ENCODE measurements around the gene CDHR2. TPM values are rescaled to one million over a fixed set of nuclear protein-coding genes. Genes with fewer than 3 reads are reported as not detected.

The CDHR2 gene
- total RNA-seq, 4 donors from 2014 or later = 0.10 to 0.23 TPM; not detected in 2

DNA sequence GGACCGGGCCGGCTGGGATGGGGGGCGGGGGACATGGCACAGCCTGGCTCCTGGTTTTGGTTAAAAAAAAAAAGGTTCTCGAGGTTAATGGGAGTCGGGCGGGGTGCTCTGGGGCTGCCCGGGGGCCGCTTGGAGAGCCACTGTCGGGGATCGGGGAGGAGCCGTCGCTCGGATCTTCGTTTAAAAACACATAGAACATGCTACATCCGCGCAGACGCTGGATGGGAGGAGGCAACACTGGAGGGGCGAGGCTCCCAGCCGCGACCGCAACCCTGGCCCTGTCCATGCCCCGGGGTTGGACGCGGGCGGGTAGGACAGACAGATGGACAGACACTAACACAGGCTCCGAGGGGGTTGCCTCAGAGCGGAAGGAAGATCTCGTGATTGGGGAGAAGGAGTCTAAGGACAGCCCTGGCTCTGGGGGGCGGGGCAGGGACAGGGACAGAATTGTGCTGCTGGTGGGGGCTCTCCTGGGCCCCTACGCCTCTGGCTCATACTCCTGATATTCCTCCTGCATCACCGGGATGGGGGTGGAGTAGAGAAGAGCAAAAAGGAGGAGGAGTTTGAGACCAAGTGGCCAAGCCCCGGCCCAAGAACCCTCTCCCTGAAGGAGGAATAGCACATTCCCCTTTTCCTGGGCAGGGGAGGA is 71.3 kb downstream of the CDHR2 start:
- no peak for TF ChIP-seq POLR2AphosphoS5 (IDR thresholded peaks at IDR 0.05)
- no peak for TF ChIP-seq EP300 (IDR thresholded peaks at IDR 0.05)
- TF ChIP-seq, protein P1, sequence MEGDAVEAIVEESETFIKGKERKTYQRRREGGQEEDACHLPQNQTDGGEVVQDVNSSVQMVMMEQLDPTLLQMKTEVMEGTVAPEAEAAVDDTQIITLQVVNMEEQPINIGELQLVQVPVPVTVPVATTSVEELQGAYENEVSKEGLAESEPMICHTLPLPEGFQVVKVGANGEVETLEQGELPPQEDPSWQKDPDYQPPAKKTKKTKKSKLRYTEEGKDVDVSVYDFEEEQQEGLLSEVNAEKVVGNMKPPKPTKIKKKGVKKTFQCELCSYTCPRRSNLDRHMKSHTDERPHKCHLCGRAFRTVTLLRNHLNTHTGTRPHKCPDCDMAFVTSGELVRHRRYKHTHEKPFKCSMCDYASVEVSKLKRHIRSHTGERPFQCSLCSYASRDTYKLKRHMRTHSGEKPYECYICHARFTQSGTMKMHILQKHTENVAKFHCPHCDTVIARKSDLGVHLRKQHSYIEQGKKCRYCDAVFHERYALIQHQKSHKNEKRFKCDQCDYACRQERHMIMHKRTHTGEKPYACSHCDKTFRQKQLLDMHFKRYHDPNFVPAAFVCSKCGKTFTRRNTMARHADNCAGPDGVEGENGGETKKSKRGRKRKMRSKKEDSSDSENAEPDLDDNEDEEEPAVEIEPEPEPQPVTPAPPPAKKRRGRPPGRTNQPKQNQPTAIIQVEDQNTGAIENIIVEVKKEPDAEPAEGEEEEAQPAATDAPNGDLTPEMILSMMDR (IDR thresholded peaks at IDR 0.05) = no peak
- TF ChIP-seq POLR2A (IDR thresholded peaks at IDR 0.05) = no peak
- H3K27ac ChIP-seq = no peak overlapping the region
- H3K4me1 ChIP-seq = peaks cover 19% of the 10 kb centered on the region
- H3K9me3 ChIP-seq = no peaks in the 10 kb centered on the region
- H3K4me3 ChIP-seq = no peak overlapping the region
- H3K36me3 ChIP-seq = no peaks in the 10 kb centered on the region
- peaks cover 89% of the 10 kb centered on the region for H3K27me3 ChIP-seq
- no peak for DNase-seq (ENCODE audit: low spot score in 2 of 2)
- WGBS = 3% methylated on average over 25 of the region's 32 CpGs

DNA sequence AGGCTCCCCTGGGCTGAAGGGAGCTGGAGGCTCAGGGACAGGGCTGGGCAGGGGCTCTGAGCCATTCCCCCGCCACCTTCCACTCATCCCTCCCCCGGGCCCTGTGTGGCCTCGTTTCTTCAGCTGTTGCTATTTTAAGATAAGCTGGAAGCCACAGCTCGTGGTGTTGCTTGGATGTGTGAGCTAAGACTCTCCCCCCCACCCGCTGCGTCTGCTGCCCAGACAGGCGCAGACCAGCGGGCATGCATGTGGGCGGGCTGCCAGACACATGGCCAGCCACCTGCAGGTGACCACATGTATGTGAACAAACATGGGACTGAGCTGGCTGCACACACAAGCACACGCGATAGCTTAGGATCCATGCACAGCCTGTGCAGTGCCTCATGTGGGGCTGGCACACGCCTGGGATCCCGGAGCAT is 72.5 kb downstream of the CDHR2 start:
- Histone ChIP-seq H3K4me1 (peaks cover 22% of the 10 kb centered on the region), H3K27me3 (peaks cover 87% of the 10 kb centered on the region), H3K9me3 (no peaks in the 10 kb centered on the region), H3K36me3 (no peaks in the 10 kb centered on the region), H3K4me3 (no peak overlapping the region), H3K27ac (no peak overlapping the region)
- no peak for DNase-seq (ENCODE audit: low spot score in 2 of 2)
- TF ChIP-seq, protein P1 (IDR thresholded peaks at IDR 0.05) = no peak
- TF ChIP-seq POLR2A (IDR thresholded peaks at IDR 0.05) (no peak), EP300 (IDR thresholded peaks at IDR 0.05) (no peak), POLR2AphosphoS5 (IDR thresholded peaks at IDR 0.05) (no peak)
- 46% methylated on average over 9 of the region's 13 CpGs for WGBS

DNA sequence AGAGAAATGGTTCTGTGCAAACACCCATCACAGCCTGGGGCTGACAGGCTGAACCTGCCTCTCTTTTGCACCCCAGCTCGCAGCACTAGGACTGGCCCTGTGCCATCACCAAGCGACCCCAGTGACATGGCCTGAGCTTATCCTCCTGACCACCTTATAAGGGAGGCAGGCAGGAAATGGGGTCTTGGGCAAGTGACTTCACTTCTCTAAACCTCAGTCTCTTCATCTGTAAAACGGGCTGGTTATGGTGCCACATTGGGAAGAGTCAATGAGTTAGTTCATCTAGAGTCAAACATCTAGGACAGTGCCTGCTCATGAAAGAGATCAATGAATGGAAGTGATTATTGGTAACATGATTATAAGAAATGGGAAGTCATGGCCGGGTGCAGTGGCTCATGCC is 75.0 kb downstream of the CDHR2 start:
- Histone ChIP-seq H3K27ac (no peak overlapping the region), H3K27me3 (peaks cover 89% of the 10 kb centered on the region), H3K9me3 (no peaks in the 10 kb centered on the region), H3K36me3 (no peaks in the 10 kb centered on the region), H3K4me1 (peaks cover 20% of the 10 kb centered on the region), H3K4me3 (no peak overlapping the region)
- TF ChIP-seq EP300 (IDR thresholded peaks at IDR 0.05) (no peak), POLR2A (IDR thresholded peaks at IDR 0.05) (no peak), POLR2AphosphoS5 (IDR thresholded peaks at IDR 0.05) (no peak)
- TF ChIP-seq, protein P1 (IDR thresholded peaks at IDR 0.05) = no peak
- DNase-seq (ENCODE audit: low spot score in 2 of 2) = no peak
- WGBS = 84% methylated on average over 2 of the region's 4 CpGs

DNA sequence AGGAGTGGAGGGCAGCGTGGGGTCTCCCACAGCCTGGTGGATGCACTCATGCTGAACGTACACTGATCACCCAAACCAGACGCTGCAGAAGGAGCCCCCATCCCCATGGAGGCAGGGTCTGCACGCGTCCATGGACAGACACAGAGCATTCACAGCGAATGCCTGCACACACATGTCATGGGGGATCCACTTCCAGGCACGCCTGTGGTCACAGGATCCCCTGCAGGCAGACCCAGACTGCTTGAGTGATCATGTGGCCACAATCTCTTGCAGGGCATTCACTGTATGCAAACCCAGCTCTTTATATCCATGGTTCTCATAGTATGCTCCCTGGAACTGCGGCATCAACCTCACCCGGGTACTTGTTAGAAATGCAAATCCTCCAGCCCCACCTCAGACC is 75.8 kb downstream of the CDHR2 start:
- TF ChIP-seq POLR2A (IDR thresholded peaks at IDR 0.05) (no peak), POLR2AphosphoS5 (IDR thresholded peaks at IDR 0.05) (no peak)
- Histone ChIP-seq H3K27ac (no peak overlapping the region), H3K36me3 (no peaks in the 10 kb centered on the region), H3K4me3 (no peak overlapping the region), H3K9me3 (no peaks in the 10 kb centered on the region), H3K4me1 (peaks cover 20% of the 10 kb centered on the region), H3K27me3 (peaks cover 89% of the 10 kb centered on the region)
- DNase-seq (ENCODE audit: low spot score in 2 of 2) = no peak
- 69% methylated on average over 7 of the region's 9 CpGs for WGBS

DNA sequence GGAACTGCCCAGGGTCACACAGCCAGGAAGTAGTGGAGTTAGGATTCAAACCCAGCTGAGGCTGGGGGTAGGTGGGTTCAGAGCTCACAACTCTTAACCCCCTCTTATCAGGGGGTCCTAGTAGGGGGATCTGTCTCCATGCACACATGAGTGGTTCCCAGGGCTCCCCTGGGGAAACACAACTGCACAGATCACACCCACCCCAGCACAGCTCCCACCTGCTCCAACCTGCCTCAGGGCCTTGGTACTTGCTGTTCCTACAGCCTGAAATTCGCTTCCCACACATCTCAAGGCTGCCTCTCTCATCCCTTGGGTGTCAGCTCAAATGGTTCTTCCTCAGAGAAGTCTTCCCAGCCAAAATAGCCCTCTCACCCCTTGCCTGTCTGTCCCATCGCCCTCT is 76.4 kb downstream of the CDHR2 start:
- Histone ChIP-seq H3K4me3 (no peak overlapping the region), H3K27ac (no peak overlapping the region), H3K9me3 (no peaks in the 10 kb centered on the region), H3K36me3 (no peaks in the 10 kb centered on the region), H3K27me3 (peaks cover 89% of the 10 kb centered on the region), H3K4me1 (peaks cover 20% of the 10 kb centered on the region)
- TF ChIP-seq, protein P1 (IDR thresholded peaks at IDR 0.05) = no peak
- TF ChIP-seq POLR2A (IDR thresholded peaks at IDR 0.05) = no peak
- TF ChIP-seq POLR2AphosphoS5 (IDR thresholded peaks at IDR 0.05) = no peak
- TF ChIP-seq EP300 (IDR thresholded peaks at IDR 0.05) = no peak
- DNase-seq (ENCODE audit: low spot score in 2 of 2) = no peak
- 70% methylated on average over 2 of the region's 2 CpGs for WGBS

Measured in suprapubic skin (tissue), 4 donors.